Peyer's patch (tissue), 4 donors: ENCODE measurements around the gene UPK3A. TPM values are rescaled to one million over a fixed set of nuclear protein-coding genes. Genes with fewer than 3 reads are reported as not detected.
A peak's percentile ranks its signal among the peaks of the same experiment; 100 is the strongest.

ENCODE experiments used
- DNase-seq, 3 donors: peaks; one replicate each; pipeline ENCODE4 v3.0.0-alpha.2; 2017 to 2019
- H3K27ac ChIP-seq, 4 donors: fragments of 200-600 bp; sonication (generic); one replicate each; pipeline ENCODE4 v1.5.1; 2016 to 2019
- H3K27me3 ChIP-seq, 2 donors: fragments of 200-600 bp; sonication (generic); one replicate each; pipeline ENCODE4 v1.5.1; 2019
- H3K36me3 ChIP-seq, 3 donors: fragments of 200-600 bp; sonication (generic); one replicate each; pipeline ENCODE4 v1.5.1; 2016 to 2019
- H3K4me1 ChIP-seq, 4 donors: fragments of 200-600 bp; sonication (generic); one replicate each; pipeline ENCODE4 v1.5.1; 2016 to 2019
- H3K4me3 ChIP-seq, 4 donors: fragments of 200-600 bp; sonication (generic); 1 replicate in 3 of 4; 2 replicates in 1 of 4; pipeline ENCODE4 v1.5.1; 2016 to 2019; ENCODE audit warnings: mild to moderate bottlenecking in 1 of 4
- H3K9me3 ChIP-seq, 4 donors: fragments of 200-600 bp; sonication (generic); one replicate each; pipeline ENCODE4 v1.5.1; 2016 to 2019; ENCODE audit warnings: mild to moderate bottlenecking in 1 of 4
- CTCF ChIP-seq, 6 experiments: fragments of 450-650 bp in 4 of 6; fragments of 200-600 bp in 2 of 6; sonication (generic) in 1 of 6; IDR thresholded peaks; one replicate each; pipeline ENCODE4 v1.5.1; 2017 to 2019; ENCODE audit warnings: antibody characterized with exemption in 6 of 6, mild to moderate bottlenecking in 3 of 6, moderate library complexity in 1 of 6
- POLR2A ChIP-seq, 2 donors: fragments of 450-650 bp; IDR thresholded peaks; one replicate each; pipeline ENCODE4 v1.5.1; 2017; ENCODE audit warnings: antibody characterized with exemption in 2 of 2, mild to moderate bottlenecking in 2 of 2, moderate library complexity in 2 of 2
- total RNA-seq, 4 donors: library from RNA; depleted of rRNA; stranded (reverse); fragments of >200 nt; gene quantifications; one replicate each; pipeline ENCODE4 v1.1.0, GENCODE V29; 2016

Gene UPK3A
- total RNA-seq, 4 donors from 2014 or later, result 4.0 TPM; not detected in 3

- DNase-seq, result peak; percentile 80 to 90 (median 89)
- Histone ChIP-seq H3K27me3 (no peaks in the 10 kb centered on the region), H3K36me3 (peaks cover 0 to 10% (median 0%) of the 10 kb centered on the region in 3 donors), H3K9me3 (no peaks in the 10 kb centered on the region), H3K27ac (peak within 1 kb of the TSS; percentile 49 to 77 (median 64)), H3K4me3 (peak within 1 kb of the TSS; percentile 56 to 87 (median 76)), H3K4me1 (peaks cover 5 to 24% (median 20%) of the 10 kb centered on the region in 4 donors)
- TF ChIP-seq POLR2A (IDR thresholded peaks at IDR 0.05) (no peak), CTCF (IDR thresholded peaks at IDR 0.05) (no peak)
Measured at GRCh38 chr22:45240810-45241631, 43.7 kb upstream of the UPK3A start, which contains the start of gene KIAA0930. KIAA0930 (minus strand) TSS chr22:45240894; CDS start chr22:45240703, 191 bp downstream.

GRCh38 chr22:45242778-45243191 lies 42.0 kb upstream of the UPK3A start:
- Histone ChIP-seq H3K36me3 (peaks cover 0 to 10% (median 0%) of the 10 kb centered on the region in 3 donors), H3K9me3 (no peaks in the 10 kb centered on the region), H3K4me1 (peaks cover 5 to 34% (median 21%) of the 10 kb centered on the region in 4 donors), H3K27me3 (no peaks in the 10 kb centered on the region), H3K4me3 (no peak overlapping the region), H3K27ac (no peak overlapping the region)
- no peak for TF ChIP-seq CTCF (IDR thresholded peaks at IDR 0.05)
- no peak for TF ChIP-seq POLR2A (IDR thresholded peaks at IDR 0.05)
- DNase-seq, result no peak

- no peak for DNase-seq
- no peaks in the 10 kb centered on the region for H3K27me3 ChIP-seq
- peak overlapping the region in 2 of 4 donors; percentile 85 to 87 for H3K27ac ChIP-seq
- TF ChIP-seq CTCF (IDR thresholded peaks at IDR 0.05) (no peak), POLR2A (IDR thresholded peaks at IDR 0.05) (no peak)
- H3K9me3 ChIP-seq, result no peaks in the 10 kb centered on the region
- no peak overlapping the region for H3K4me3 ChIP-seq
- H3K4me1 ChIP-seq, result peaks cover 3 to 28% (median 14%) of the 10 kb centered on the region in 4 donors
- H3K36me3 ChIP-seq, result no peaks in the 10 kb centered on the region
Measured at GRCh38 chr22:45244916-45245315, 39.8 kb upstream of the UPK3A start.

- Histone ChIP-seq H3K27me3 (no peaks in the 10 kb centered on the region), H3K27ac (peak overlapping the region; percentile 68 to 87 (median 78)), H3K36me3 (no peaks in the 10 kb centered on the region), H3K4me3 (no peak overlapping the region), H3K9me3 (no peaks in the 10 kb centered on the region), H3K4me1 (peaks cover 0 to 26% (median 11%) of the 10 kb centered on the region in 4 donors)
- peak in 2 of 3 donors; percentile 74 to 88 for DNase-seq
- TF ChIP-seq POLR2A (IDR thresholded peaks at IDR 0.05), result peak in 1 of 2 donors; percentile 15
- TF ChIP-seq CTCF (IDR thresholded peaks at IDR 0.05), result no peak
Measured at GRCh38 chr22:45246060-45246985, 38.4 kb upstream of the UPK3A start.

GRCh38 chr22:45248832-45249561 lies 35.8 kb upstream of the UPK3A start:
- H3K9me3 ChIP-seq, result no peaks in the 10 kb centered on the region
- peak overlapping the region in 2 of 4 donors; percentile 49 to 53 for H3K27ac ChIP-seq
- H3K36me3 ChIP-seq, result no peaks in the 10 kb centered on the region
- no peak for DNase-seq
- no peaks in the 10 kb centered on the region for H3K27me3 ChIP-seq
- no peak for TF ChIP-seq CTCF (IDR thresholded peaks at IDR 0.05)
- TF ChIP-seq POLR2A (IDR thresholded peaks at IDR 0.05), result no peak
- H3K4me1 ChIP-seq, result peaks cover 0 to 26% (median 9%) of the 10 kb centered on the region in 4 donors
- peak overlapping the region in 1 of 4 donors; percentile 11 for H3K4me3 ChIP-seq
